Right lobe of liver (tissue), 4 donors: ENCODE results near the gene ZNF532.

Experiments
- CTCF ChIP-seq, 4 donors: fragments of 200-600 bp in 3 of 4; fragments of 450-650 bp in 1 of 4; IDR thresholded peaks; one replicate each; pipeline versions ENCODE4 v1.5.1 to v1.8.0; 2016 to 2022; ENCODE audit warnings: antibody characterized with exemption in 4 of 4, mild to moderate bottlenecking in 2 of 4
- POLR2A ChIP-seq: fragments of 450-650 bp; IDR thresholded peaks from one replicate; pipeline ENCODE4 v1.6.1; 2017; ENCODE audit warnings: antibody characterized with exemption, mild to moderate bottlenecking
- donor health status: DM: no; HTN: no; CAD: no.
- donor health status: DM: no; HTN: no; CAD: no.
- donor health status: DM: no; HTN: yes; CAD: no.

- TF ChIP-seq CTCF (IDR thresholded peaks at IDR 0.05) (no peak), POLR2A (no peak)
Observed at GRCh38 chr18:58882686-58883085, 18.0 kb downstream of the ZNF532 start.
